Endometrial microvascular endothelial cells (primary cell): Measurements from ENCODE around the gene ZNF688. TPM values are rescaled to one million over a fixed set of nuclear protein-coding genes. Genes with fewer than 3 reads are reported as not detected.
"Not testable (repeated sequence)": the region's sequence is repeated elsewhere in the genome, so short reads cannot be mapped to it uniquely, and the experiment has no call there.

Source experiments
- in situ Hi-C: cut with HindIII; loops from 2 replicates; pipeline ENCODE4 v1.10.0; 2017; ENCODE audit warnings: low sequenced_read_pairs, low pct_unique_long_range_greater_than_20kb; ENCODE audit errors: inconsistent ontology term
- total RNA-seq: library from RNA; depleted of rRNA; stranded (reverse); fragments of >200 nt; gene quantifications from one replicate; pipeline ENCODE4 v1.2.3, GENCODE V29; 2015; ENCODE audit errors: inconsistent ontology term

The ZNF688 gene
- total RNA-seq, 1 donor from 2014 or later = 10.8 TPM

GRCh38 chr16:30539000-30539964 lies 32.2 kb downstream of the ZNF688 start:
- in situ Hi-C loops = no loop called here

- in situ Hi-C loops = not testable (repeated sequence)
These were observed 35.0 kb downstream of the ZNF688 start for GRCh38 chr16:30536391-30537024.

- in situ Hi-C loops = no loop called here
These were observed 35.7 kb downstream of the ZNF688 start for GRCh38 chr16:30535777-30536190.

GRCh38 chr16:30535106-30535776 lies 36.3 kb downstream of the ZNF688 start:
- in situ Hi-C loops = no loop called here

GRCh38 chr16:30534368-30535105 lies 37.0 kb downstream of the ZNF688 start, which contains the start of gene ZNF747:
Gene ZNF747 (minus strand): TSS chr16:30534858. CDS start chr16:30534679, 179 bp downstream.
- in situ Hi-C loops = no loop called here

GRCh38 chr16:30533748-30534367 lies 37.7 kb downstream of the ZNF688 start:
- in situ Hi-C loops = no loop called here

- in situ Hi-C loops = no loop called here
These were observed 38.4 kb downstream of the ZNF688 start for GRCh38 chr16:30533146-30533522.

GRCh38 chr16:30532285-30533145 lies 39.0 kb downstream of the ZNF688 start:
- in situ Hi-C loops = no loop called here

GRCh38 chr16:30530163-30531037 lies 41.1 kb downstream of the ZNF688 start:
- in situ Hi-C loops = no loop called here

GRCh38 chr16:30528799-30529457 lies 42.6 kb downstream of the ZNF688 start:
- in situ Hi-C loops = no loop called here

GRCh38 chr16:30527635-30528178 lies 43.8 kb downstream of the ZNF688 start:
- in situ Hi-C loops = no loop called here

- in situ Hi-C loops = no loop called here
These were observed 44.5 kb downstream of the ZNF688 start for GRCh38 chr16:30526823-30527634.

GRCh38 chr16:30526137-30526822 lies 45.2 kb downstream of the ZNF688 start, which contains the start of gene ZNF768:
Gene ZNF768 (minus strand): TSS chr16:30526566. CDS start chr16:30526413, 153 bp downstream.
- in situ Hi-C loops = no loop called here

- in situ Hi-C loops = no loop called here
These were observed 45.7 kb downstream of the ZNF688 start for GRCh38 chr16:30525844-30526136.
